ENCODE results near the gene NSG1.

The NSG1 gene

DNA sequence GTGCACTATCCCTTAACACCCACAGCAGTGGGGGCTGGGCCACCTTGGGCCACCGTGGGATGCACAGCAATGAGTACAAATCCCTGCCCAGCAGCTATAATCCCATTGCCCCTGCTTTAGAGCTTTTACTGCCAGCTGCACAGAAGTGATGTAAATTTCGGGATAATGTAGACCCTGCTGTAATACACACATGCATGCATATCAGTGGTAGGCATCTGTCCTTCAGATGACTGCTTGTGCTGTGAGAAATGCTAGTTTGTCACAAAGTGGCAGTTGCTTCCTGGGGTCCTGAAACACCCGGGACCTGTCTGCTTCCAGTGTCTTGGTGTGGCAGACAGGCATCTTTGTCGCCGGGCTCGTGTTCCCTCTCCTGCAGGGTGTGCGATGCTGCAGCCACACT lies 14.1 kb downstream of the NSG1 start:
- Histone ChIP-seq H3K4me3 (ENCODE audit: low read length, poor library complexity, severe bottlenecking) (no peak overlapping the region), H3K4me1 (ENCODE audit: insufficient read depth, low read length, poor library complexity, severe bottlenecking) (no peaks in the 10 kb centered on the region), H3K27me3 (ENCODE audit: insufficient read depth, low read length, poor library complexity, severe bottlenecking) (no peaks in the 10 kb centered on the region), H3K79me2 (ENCODE audit: insufficient read depth, low read length) (no peaks in the 10 kb centered on the region), H3K9me2 (replicated peaks; ENCODE audit: low read depth, low read length) (no peaks in the 10 kb centered on the region), H3K4me2 (ENCODE audit: low read depth, low read length, poor library complexity, severe bottlenecking) (no peak overlapping the region), H3K36me3 (ENCODE audit: insufficient read depth, low read length) (no peaks in the 10 kb centered on the region), H3K9me3 (ENCODE audit: insufficient read depth, low read depth, low read length) (no peaks in the 10 kb centered on the region), H4K20me1 (ENCODE audit: insufficient read depth, low read length, poor library complexity, severe bottlenecking) (no peaks in the 10 kb centered on the region), H3F3A (ENCODE audit: low read depth) (no peaks in the 10 kb centered on the region), H2AFZ (ENCODE audit: low read length) (no peak overlapping the region), H3K9ac (ENCODE audit: low read depth, low read length, poor library complexity, severe bottlenecking) (no peak overlapping the region)
- TF ChIP-seq, protein P1, sequence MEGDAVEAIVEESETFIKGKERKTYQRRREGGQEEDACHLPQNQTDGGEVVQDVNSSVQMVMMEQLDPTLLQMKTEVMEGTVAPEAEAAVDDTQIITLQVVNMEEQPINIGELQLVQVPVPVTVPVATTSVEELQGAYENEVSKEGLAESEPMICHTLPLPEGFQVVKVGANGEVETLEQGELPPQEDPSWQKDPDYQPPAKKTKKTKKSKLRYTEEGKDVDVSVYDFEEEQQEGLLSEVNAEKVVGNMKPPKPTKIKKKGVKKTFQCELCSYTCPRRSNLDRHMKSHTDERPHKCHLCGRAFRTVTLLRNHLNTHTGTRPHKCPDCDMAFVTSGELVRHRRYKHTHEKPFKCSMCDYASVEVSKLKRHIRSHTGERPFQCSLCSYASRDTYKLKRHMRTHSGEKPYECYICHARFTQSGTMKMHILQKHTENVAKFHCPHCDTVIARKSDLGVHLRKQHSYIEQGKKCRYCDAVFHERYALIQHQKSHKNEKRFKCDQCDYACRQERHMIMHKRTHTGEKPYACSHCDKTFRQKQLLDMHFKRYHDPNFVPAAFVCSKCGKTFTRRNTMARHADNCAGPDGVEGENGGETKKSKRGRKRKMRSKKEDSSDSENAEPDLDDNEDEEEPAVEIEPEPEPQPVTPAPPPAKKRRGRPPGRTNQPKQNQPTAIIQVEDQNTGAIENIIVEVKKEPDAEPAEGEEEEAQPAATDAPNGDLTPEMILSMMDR (conservative IDR thresholded peaks at IDR 0.05; ENCODE audit: low read length), result no peak
- no peak for TF ChIP-seq EZH2phosphoT487 (IDR thresholded peaks at IDR 0.05; ENCODE audit: borderline replicate concordance)

DNA sequence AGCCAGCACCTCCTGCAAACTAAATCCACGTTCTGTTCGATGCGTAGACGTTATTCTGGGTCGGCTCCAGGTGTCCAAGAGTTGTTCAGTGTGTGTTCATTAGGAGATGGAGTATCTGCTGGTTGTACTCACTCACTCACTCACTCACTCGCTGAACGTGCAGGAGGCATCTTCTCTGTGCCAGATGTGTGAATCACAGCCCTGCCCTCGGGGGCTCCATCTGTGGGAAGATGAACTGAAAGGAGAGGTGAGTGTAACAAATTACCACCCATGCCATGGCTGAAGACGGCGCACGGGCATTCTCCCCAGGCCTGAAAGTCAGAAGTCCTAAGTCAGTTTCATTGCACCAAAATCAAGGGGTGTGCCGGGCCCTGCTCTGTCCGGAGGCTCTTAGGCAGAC lies 16.1 kb downstream of the NSG1 start:
- H3K9me3 ChIP-seq (ENCODE audit: insufficient read depth, low read depth, low read length), result no peaks in the 10 kb centered on the region
- H3K9ac ChIP-seq (ENCODE audit: low read depth, low read length, poor library complexity, severe bottlenecking), result no peak overlapping the region
- H3F3A ChIP-seq (ENCODE audit: low read depth), result no peaks in the 10 kb centered on the region
- H4K20me1 ChIP-seq (ENCODE audit: insufficient read depth, low read length, poor library complexity, severe bottlenecking), result no peaks in the 10 kb centered on the region
- no peaks in the 10 kb centered on the region for H3K27me3 ChIP-seq (ENCODE audit: insufficient read depth, low read length, poor library complexity, severe bottlenecking)
- no peaks in the 10 kb centered on the region for H3K36me3 ChIP-seq (ENCODE audit: insufficient read depth, low read length)
- no peaks in the 10 kb centered on the region for H3K79me2 ChIP-seq (ENCODE audit: insufficient read depth, low read length)
- H3K4me3 ChIP-seq (ENCODE audit: low read length, poor library complexity, severe bottlenecking), result no peak overlapping the region
- H2AFZ ChIP-seq (ENCODE audit: low read length), result no peak overlapping the region
- TF ChIP-seq, protein P1 (conservative IDR thresholded peaks at IDR 0.05; ENCODE audit: low read length), result no peak
- TF ChIP-seq EZH2phosphoT487 (IDR thresholded peaks at IDR 0.05; ENCODE audit: borderline replicate concordance), result no peak
- no peak overlapping the region for H3K4me2 ChIP-seq (ENCODE audit: low read depth, low read length, poor library complexity, severe bottlenecking)
- H3K9me2 ChIP-seq (replicated peaks; ENCODE audit: low read depth, low read length), result no peaks in the 10 kb centered on the region
- H3K4me1 ChIP-seq (ENCODE audit: insufficient read depth, low read length, poor library complexity, severe bottlenecking), result no peaks in the 10 kb centered on the region

DNA sequence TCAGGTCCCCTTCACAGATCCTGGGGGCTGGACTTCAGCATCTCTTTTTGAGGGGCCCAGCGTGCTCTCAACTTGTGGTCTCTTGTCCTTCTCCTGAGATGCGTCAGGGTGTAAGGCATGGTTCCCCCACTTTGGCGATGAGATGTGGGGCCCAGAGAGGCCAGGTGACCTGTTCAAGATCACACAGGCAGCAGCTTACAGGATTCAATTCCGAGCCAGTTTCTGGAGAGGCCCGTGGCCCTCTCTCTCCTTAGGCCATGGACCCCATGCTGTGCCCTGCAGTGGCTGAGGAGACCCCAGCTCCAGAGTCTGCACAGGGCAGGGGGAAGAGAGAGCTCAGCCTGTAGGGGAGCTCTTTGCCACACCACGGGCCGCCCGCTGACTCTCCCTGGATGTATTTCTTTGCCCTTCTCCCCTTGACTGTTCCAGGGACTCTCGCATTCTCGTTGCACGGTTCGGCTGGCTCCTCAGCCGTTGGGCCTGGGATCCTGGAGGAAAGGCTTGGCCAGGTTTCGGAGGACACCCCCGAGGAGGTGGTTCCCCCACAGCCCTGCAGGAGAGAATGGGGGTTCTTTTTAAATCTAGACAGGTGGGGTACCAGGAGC lies 18.6 kb downstream of the NSG1 start:
- Histone ChIP-seq H2AFZ (ENCODE audit: low read length) (no peak overlapping the region), H3K79me2 (ENCODE audit: insufficient read depth, low read length) (no peaks in the 10 kb centered on the region), H3K4me1 (ENCODE audit: insufficient read depth, low read length, poor library complexity, severe bottlenecking) (no peaks in the 10 kb centered on the region), H3K9me3 (ENCODE audit: insufficient read depth, low read depth, low read length) (no peaks in the 10 kb centered on the region), H4K20me1 (ENCODE audit: insufficient read depth, low read length, poor library complexity, severe bottlenecking) (no peaks in the 10 kb centered on the region), H3K36me3 (ENCODE audit: insufficient read depth, low read length) (no peaks in the 10 kb centered on the region), H3K4me2 (ENCODE audit: low read depth, low read length, poor library complexity, severe bottlenecking) (no peak overlapping the region), H3K9me2 (replicated peaks; ENCODE audit: low read depth, low read length) (no peaks in the 10 kb centered on the region), H3K4me3 (ENCODE audit: low read length, poor library complexity, severe bottlenecking) (no peak overlapping the region), H3K9ac (ENCODE audit: low read depth, low read length, poor library complexity, severe bottlenecking) (no peak overlapping the region), H3K27me3 (ENCODE audit: insufficient read depth, low read length, poor library complexity, severe bottlenecking) (no peaks in the 10 kb centered on the region), H3F3A (ENCODE audit: low read depth) (no peaks in the 10 kb centered on the region)
- TF ChIP-seq, protein P1 (conservative IDR thresholded peaks at IDR 0.05; ENCODE audit: low read length), result no peak
- no peak for TF ChIP-seq EZH2phosphoT487 (IDR thresholded peaks at IDR 0.05; ENCODE audit: borderline replicate concordance)
